HEK293 (cell line): Measurements from ENCODE around the gene CHMP5.
A peak's percentile ranks its signal among the peaks of the same experiment; 100 is the strongest.

Experiments used
- CTCF ChIA-PET: fragments of 350-600 bp; formaldehyde crosslinking; extraction: SDS; loops from one replicate; lab custom pipeline; 2021; ENCODE audit warnings: antibody characterized with exemption; lab: Yijun Ruan, JAX
- POLR2A ChIA-PET: fragments of 300-600 bp; formaldehyde crosslinking; extraction: SDS; loops from one replicate; lab custom pipeline; 2020; ENCODE audit warnings: antibody characterized with exemption, inconsistent platforms; lab: Yijun Ruan, JAX
- H3K27ac ChIP-seq: fragments of 200-500 bp; sonication (Bioruptor generic); 2 replicates; pipeline ENCODE4 v1.5.1; 2014; ENCODE audit warnings: low read depth, low read length, control low read depth, inconsistent platforms; ENCODE audit errors: extremely low read depth
- H3K36me3 ChIP-seq, 2 experiments: fragments of 200-500 bp in 1 of 2; sonication (Bioruptor generic) in 1 of 2; 1 replicate in 1 of 2; 2 replicates in 1 of 2; pipeline ENCODE4 v1.5.1; 2014 to 2017; ENCODE audit warnings: inconsistent platforms in 2 of 2, low read length in 2 of 2; ENCODE audit not compliant: control insufficient read depth in 2 of 2, insufficient read depth in 1 of 2
- H3K4me1 ChIP-seq: fragments of 200-500 bp; sonication (Bioruptor generic); 2 replicates; pipeline ENCODE4 v1.5.1; 2014; ENCODE audit warnings: mild to moderate bottlenecking, low read length, inconsistent platforms; ENCODE audit not compliant: control insufficient read depth, insufficient read depth
- H3K4me3 ChIP-seq: 2 replicates; pipeline ENCODE4 v1.5.1; 2011; ENCODE audit warnings: low read depth, mild to moderate bottlenecking, control low read depth, low read length, moderate library complexity
- H3K9me3 ChIP-seq: fragments of 200-500 bp; sonication (Bioruptor generic); 2 replicates; pipeline ENCODE4 v1.5.1; 2014; ENCODE audit warnings: low read depth, low read length, inconsistent platforms; ENCODE audit not compliant: control insufficient read depth, insufficient read depth
- KLF17 ChIP-seq: fragments of 450-650 bp; formaldehyde crosslinking; IDR thresholded peaks from 2 replicates; pipeline ENCODE4 v1.5.1; 2016; ENCODE audit warnings: missing biosample characterization, missing genetic modification characterization
- MYNN ChIP-seq: fragments of 450-650 bp; formaldehyde crosslinking; IDR thresholded peaks from 2 replicates; pipeline ENCODE4 v1.5.1; 2016; ENCODE audit warnings: missing biosample characterization, missing genetic modification characterization, borderline replicate concordance
- PRDM1 ChIP-seq: fragments of 450-650 bp; formaldehyde crosslinking; IDR thresholded peaks from 2 replicates; pipeline ENCODE4; 2016; ENCODE audit warnings: missing biosample characterization, missing genetic modification characterization
- PRDM4 ChIP-seq: fragments of 450-650 bp; formaldehyde crosslinking; IDR thresholded peaks from 2 replicates; pipeline ENCODE4 v1.5.1; 2017; ENCODE audit warnings: missing biosample characterization, missing genetic modification characterization
- ZBTB6 ChIP-seq: fragments of 450-650 bp; formaldehyde crosslinking; IDR thresholded peaks from 2 replicates; pipeline ENCODE4 v1.5.1; 2017; ENCODE audit warnings: missing biosample characterization, missing genetic modification characterization
- ZBTB7A ChIP-seq: fragments of 450-650 bp; formaldehyde crosslinking; IDR thresholded peaks from 2 replicates; pipeline ENCODE4 v1.5.1; 2016; ENCODE audit warnings: low read depth, missing biosample characterization, missing genetic modification characterization
- ZFP69B ChIP-seq: fragments of 450-650 bp; formaldehyde crosslinking; IDR thresholded peaks from 2 replicates; pipeline ENCODE4 v1.5.1; 2016; ENCODE audit warnings: missing biosample characterization, missing genetic modification characterization
- ZNF112 ChIP-seq: fragments of 450-650 bp; formaldehyde crosslinking; IDR thresholded peaks from 2 replicates; pipeline ENCODE4 v1.5.0; 2017; ENCODE audit warnings: missing biosample characterization, missing genetic modification characterization
- ZNF121 ChIP-seq: fragments of 450-650 bp; formaldehyde crosslinking; IDR thresholded peaks from 2 replicates; pipeline ENCODE4 v1.5.1; 2016; ENCODE audit warnings: missing biosample characterization, missing genetic modification characterization
- ZNF175 ChIP-seq: fragments of 450-650 bp; formaldehyde crosslinking; IDR thresholded peaks from 2 replicates; pipeline ENCODE4 v1.5.1; 2016; ENCODE audit warnings: missing biosample characterization, missing genetic modification characterization
- ZNF248 ChIP-seq: fragments of 450-650 bp; formaldehyde crosslinking; IDR thresholded peaks from 2 replicates; pipeline ENCODE4 v1.5.1; 2017; ENCODE audit warnings: missing biosample characterization, missing genetic modification characterization
- ZNF335 ChIP-seq: fragments of 450-650 bp; formaldehyde crosslinking; conservative IDR thresholded peaks from 2 replicates; pipeline ENCODE4 v1.5.1; 2016; ENCODE audit warnings: missing biosample characterization, missing genetic modification characterization
- ZNF341 ChIP-seq: fragments of 450-650 bp; formaldehyde crosslinking; IDR thresholded peaks from 2 replicates; pipeline ENCODE4; 2016; ENCODE audit warnings: low read depth, missing biosample characterization, missing genetic modification characterization
- ZNF354C ChIP-seq: fragments of 450-650 bp; formaldehyde crosslinking; IDR thresholded peaks from 2 replicates; pipeline ENCODE4 v1.5.1; 2016; ENCODE audit warnings: missing biosample characterization, missing genetic modification characterization, low read depth, borderline replicate concordance
- ZNF366 ChIP-seq: fragments of 450-650 bp; formaldehyde crosslinking; conservative IDR thresholded peaks from 2 replicates; pipeline ENCODE4 v1.5.1; 2016; ENCODE audit warnings: missing biosample characterization, missing genetic modification characterization
- ZNF513 ChIP-seq: fragments of 450-650 bp; IDR thresholded peaks from 2 replicates; pipeline ENCODE4 v1.5.1; 2018; ENCODE audit warnings: missing biosample characterization, missing genetic modification characterization
- ZNF518A ChIP-seq: fragments of 450-650 bp; formaldehyde crosslinking; conservative IDR thresholded peaks from 2 replicates; pipeline ENCODE4 v1.5.1; 2016; ENCODE audit warnings: low read depth, missing biosample characterization, missing genetic modification characterization
- ZNF530 ChIP-seq: fragments of 450-650 bp; formaldehyde crosslinking; IDR thresholded peaks from 2 replicates; pipeline ENCODE4 v1.5.1; 2016; ENCODE audit warnings: low read depth, missing biosample characterization, missing genetic modification characterization
- ZNF549 ChIP-seq: fragments of 450-650 bp; IDR thresholded peaks from 2 replicates; pipeline ENCODE4 v1.5.1; 2018; ENCODE audit warnings: missing biosample characterization, missing genetic modification characterization, mild to moderate bottlenecking, inconsistent platforms, moderate library complexity
- ZNF626 ChIP-seq: fragments of 450-650 bp; sonication (Bioruptor Pico); formaldehyde crosslinking; IDR thresholded peaks from 2 replicates; pipeline ENCODE4 v1.5.1; 2018; ENCODE audit warnings: missing biosample characterization, missing genetic modification characterization, inconsistent platforms
- ZSCAN18 ChIP-seq: fragments of 450-650 bp; formaldehyde crosslinking; IDR thresholded peaks from 2 replicates; pipeline ENCODE4 v1.5.1; 2016; ENCODE audit warnings: missing biosample characterization, missing genetic modification characterization
- ZSCAN4 ChIP-seq: fragments of 450-650 bp; formaldehyde crosslinking; IDR thresholded peaks from 2 replicates; pipeline ENCODE4 v1.5.1; 2017; ENCODE audit warnings: missing biosample characterization, missing genetic modification characterization

The CHMP5 gene

GRCh38 chr9:33265211-33265865 lies 489 bp downstream of the CHMP5 start (continued):
- TF ChIP-seq ZNF518A = peak; percentile 8; the same call in 1 of the 2 replicates
- no peak for TF ChIP-seq PRDM4 (tag by site-specific recombination)
- no peak for TF ChIP-seq ZNF626 (tag by site-specific recombination)
- no peak for TF ChIP-seq ZBTB6 (tag by site-specific recombination)
- TF ChIP-seq ZSCAN18 (tag by site-specific recombination) = no peak
- no peak for TF ChIP-seq ZNF366 (tag by site-specific recombination)
- no peak for TF ChIP-seq ZNF549 (tag by site-specific recombination)
- no peak for TF ChIP-seq ZNF530 (tag by site-specific recombination)
- no peak for TF ChIP-seq ZNF341 (tag by site-specific recombination)
- no peak for TF ChIP-seq ZSCAN4 (tag by site-specific recombination)
- 0 out of 2 replicates have a peak, but pooled peaks have one; percentile 33 for TF ChIP-seq ZBTB7A
- no peak for TF ChIP-seq ZNF354C (tag by site-specific recombination)

GRCh38 chr9:33267151-33267767 lies 2.4 kb downstream of the CHMP5 start:
- Histone ChIP-seq H3K9me3 (no peaks in the 10 kb centered on the region), H3K4me1 (peaks cover 3% of the 10 kb centered on the region; the same call in 1 of the 2 replicates), H3K27ac (no peak overlapping the region), H3K36me3 (peaks cover 24 to 62% of the 10 kb centered on the region in 2 experiments), H3K4me3 (no peak overlapping the region)
- POLR2A ChIA-PET = no interaction called here
- CTCF ChIA-PET = no interaction called here
- TF ChIP-seq ZNF175 (tag by site-specific recombination) (no peak), ZNF335 (tag by site-specific recombination) (no peak), ZNF248 (no peak), ZNF121 (tag by site-specific recombination) (no peak), PRDM1 (tag by site-specific recombination) (no peak), ZNF513 (tag by site-specific recombination) (no peak), ZFP69B (tag by site-specific recombination) (no peak), KLF17 (tag by site-specific recombination) (no peak), ZNF112 (tag by site-specific recombination) (no peak), MYNN (tag by site-specific recombination) (no peak)
